Ishikawa (cell line): Measurements from ENCODE around the gene ZNF618.

Source experiments
- CEBPB ChIP-seq: IDR thresholded peaks from 2 replicates; pipeline ENCODE4 v1.6.1; 2012
- CREB1 ChIP-seq: IDR thresholded peaks from 2 replicates; pipeline ENCODE4 v1.6.1; 2012; ENCODE audit warnings: low read depth
- EP300 ChIP-seq: IDR thresholded peaks from 2 replicates; pipeline ENCODE4 v1.6.1; 2012; ENCODE audit warnings: borderline replicate concordance
- RAD21 ChIP-seq: IDR thresholded peaks from 2 replicates; pipeline ENCODE4 v1.6.1; 2012; ENCODE audit warnings: low read depth
- TCF12 ChIP-seq: IDR thresholded peaks from 2 replicates; pipeline ENCODE4 v1.6.1; 2012; ENCODE audit warnings: low read depth
- ZBTB7A ChIP-seq: IDR thresholded peaks from 2 replicates; pipeline ENCODE4 v1.6.1; 2012; ENCODE audit warnings: low read depth
- TF ChIP-seq, protein P1 (sequence below): IDR thresholded peaks from 2 replicates; pipeline ENCODE4 v1.6.1; 2012; ENCODE audit warnings: low read depth, mild to moderate bottlenecking
- TF ChIP-seq, protein P2 (sequence below): IDR thresholded peaks from 2 replicates; pipeline ENCODE4 v1.6.1; 2012

DNA sequence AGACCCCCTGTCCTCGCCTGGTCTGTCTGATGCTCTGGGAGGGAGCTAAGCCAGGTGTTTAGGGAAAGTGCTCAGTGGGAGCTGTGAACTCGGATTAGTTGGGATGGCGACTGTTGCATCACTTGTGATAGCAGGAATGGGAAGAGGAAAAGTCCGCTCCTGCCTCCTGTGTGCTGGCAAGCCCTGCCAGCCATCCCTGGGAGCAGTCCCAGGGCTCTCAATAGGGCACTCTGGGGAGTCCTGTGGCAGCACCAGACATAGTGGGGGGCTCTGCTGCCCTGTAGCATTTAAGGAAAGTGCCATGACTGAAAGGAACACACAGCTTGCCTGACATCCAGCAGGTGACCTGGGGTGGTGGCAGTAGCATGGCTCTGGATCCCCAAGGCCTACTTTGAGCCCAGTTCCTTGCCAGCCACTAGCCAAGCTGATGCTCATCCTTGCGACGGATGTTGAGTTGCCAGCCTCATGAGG lies 120.5 kb downstream of the ZNF618 start:
- TF ChIP-seq ZBTB7A (no peak), CREB1 (no peak), TCF12 (no peak), RAD21 (no peak), CEBPB (no peak), EP300 (no peak)
- TF ChIP-seq, protein P1, sequence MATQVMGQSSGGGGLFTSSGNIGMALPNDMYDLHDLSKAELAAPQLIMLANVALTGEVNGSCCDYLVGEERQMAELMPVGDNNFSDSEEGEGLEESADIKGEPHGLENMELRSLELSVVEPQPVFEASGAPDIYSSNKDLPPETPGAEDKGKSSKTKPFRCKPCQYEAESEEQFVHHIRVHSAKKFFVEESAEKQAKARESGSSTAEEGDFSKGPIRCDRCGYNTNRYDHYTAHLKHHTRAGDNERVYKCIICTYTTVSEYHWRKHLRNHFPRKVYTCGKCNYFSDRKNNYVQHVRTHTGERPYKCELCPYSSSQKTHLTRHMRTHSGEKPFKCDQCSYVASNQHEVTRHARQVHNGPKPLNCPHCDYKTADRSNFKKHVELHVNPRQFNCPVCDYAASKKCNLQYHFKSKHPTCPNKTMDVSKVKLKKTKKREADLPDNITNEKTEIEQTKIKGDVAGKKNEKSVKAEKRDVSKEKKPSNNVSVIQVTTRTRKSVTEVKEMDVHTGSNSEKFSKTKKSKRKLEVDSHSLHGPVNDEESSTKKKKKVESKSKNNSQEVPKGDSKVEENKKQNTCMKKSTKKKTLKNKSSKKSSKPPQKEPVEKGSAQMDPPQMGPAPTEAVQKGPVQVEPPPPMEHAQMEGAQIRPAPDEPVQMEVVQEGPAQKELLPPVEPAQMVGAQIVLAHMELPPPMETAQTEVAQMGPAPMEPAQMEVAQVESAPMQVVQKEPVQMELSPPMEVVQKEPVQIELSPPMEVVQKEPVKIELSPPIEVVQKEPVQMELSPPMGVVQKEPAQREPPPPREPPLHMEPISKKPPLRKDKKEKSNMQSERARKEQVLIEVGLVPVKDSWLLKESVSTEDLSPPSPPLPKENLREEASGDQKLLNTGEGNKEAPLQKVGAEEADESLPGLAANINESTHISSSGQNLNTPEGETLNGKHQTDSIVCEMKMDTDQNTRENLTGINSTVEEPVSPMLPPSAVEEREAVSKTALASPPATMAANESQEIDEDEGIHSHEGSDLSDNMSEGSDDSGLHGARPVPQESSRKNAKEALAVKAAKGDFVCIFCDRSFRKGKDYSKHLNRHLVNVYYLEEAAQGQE = no peak
- TF ChIP-seq, protein P2, sequence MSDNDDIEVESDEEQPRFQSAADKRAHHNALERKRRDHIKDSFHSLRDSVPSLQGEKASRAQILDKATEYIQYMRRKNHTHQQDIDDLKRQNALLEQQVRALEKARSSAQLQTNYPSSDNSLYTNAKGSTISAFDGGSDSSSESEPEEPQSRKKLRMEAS = no peak
